Calu3 (cell line): ENCODE results near the gene ELOVL1. TPM values are rescaled to one million over a fixed set of nuclear protein-coding genes. Genes with fewer than 3 reads are reported as not detected.

Source experiments
- BruUV-seq: library from RNA; stranded (reverse); fragments of 400-500 nt; replicated peaks from 2 replicates; lab custom pipeline; 2021; lab: Mats Ljungman, UMichigan
- CTCF ChIA-PET: fragments of 300-600 bp; sonication (Branson Sonifier 250); formaldehyde crosslinking; loops from one replicate; lab custom pipeline; 2022; ENCODE audit warnings: antibody characterized with exemption; lab: Charles Lee
- DNase-seq: peaks from one replicate; pipeline ENCODE4 v3.0.0; 2022
- H3K27ac Mint-ChIP-seq: one replicate; pipeline ENCODE4 v1.8.0; 2022; ENCODE audit warnings: mixed read lengths; ENCODE audit not compliant: unreplicated experiment
- H3K27me3 Mint-ChIP-seq: one replicate; pipeline ENCODE4 v1.8.0; 2022; ENCODE audit warnings: mixed read lengths; ENCODE audit not compliant: unreplicated experiment
- H3K36me3 Mint-ChIP-seq: one replicate; pipeline ENCODE4 v1.8.0; 2022; ENCODE audit warnings: mild to moderate bottlenecking, moderate library complexity, mixed read lengths; ENCODE audit not compliant: insufficient read depth, unreplicated experiment
- H3K4me1 Mint-ChIP-seq: one replicate; pipeline ENCODE4 v1.8.0; 2022; ENCODE audit warnings: mild to moderate bottlenecking, low read depth, mixed read lengths; ENCODE audit not compliant: unreplicated experiment
- H3K4me3 Mint-ChIP-seq: one replicate; pipeline ENCODE4 v1.8.0; 2022; ENCODE audit warnings: mild to moderate bottlenecking, low read depth, moderate library complexity, mixed read lengths; ENCODE audit not compliant: unreplicated experiment
- H3K9me3 Mint-ChIP-seq: one replicate; pipeline ENCODE4 v1.8.0; 2022; ENCODE audit warnings: low read depth, mixed read lengths; ENCODE audit not compliant: unreplicated experiment
- CTCF ChIP-seq: fragments of 200-600 bp; IDR thresholded peaks from one replicate; pipeline ENCODE4 v1.8.0; 2022; ENCODE audit warnings: antibody characterized with exemption; ENCODE audit not compliant: unreplicated experiment
- intact Hi-C: fragments of 100-400 bp; cut with micrococcal nuclease; formaldehyde crosslinking; loops from one replicate; pipeline ENCODE4 v1.10.0; 2022; ENCODE audit not compliant: unreplicated experiment
- microRNA-seq: library from miRNA; unstranded; fragments of <30 nt; microRNA quantifications from one replicate; pipeline ENCODE4 v1.2.0, GENCODE V29; 2022
- total RNA-seq: library from RNA; stranded (reverse); gene quantifications from 2 replicates; pipeline ENCODE4 v1.2.3, GENCODE V29; 2022

Gene ELOVL1
- total RNA-seq, 1 experiment from 2014 or later, result 107 TPM

GRCh38 chr1:43313771-43314170, 54.0 kb downstream of the ELOVL1 start:
- Mint-ChIP-seq H3K4me1 (no peaks in the 10 kb centered on the region), H3K27ac (no peak overlapping the region), H3K27me3 (peaks cover 34% of the 10 kb centered on the region), H3K36me3 (peaks cover 5% of the 10 kb centered on the region), H3K4me3 (no peak overlapping the region), H3K9me3 (no peaks in the 10 kb centered on the region)
- no TSS peak for BruUV-seq
- DNase-seq, result no peak
- intact Hi-C loops, result no loop called here
- TF ChIP-seq CTCF, result no peak
- CTCF ChIA-PET, result no interaction called here

Small RNA genes within 50 kb of the gene (microRNA-seq; reads per million reads assigned to microRNA genes)
- 2.8 reads per million for gene MIR6734

Other genes starting within 250 kb of the ELOVL1 start
- gene EBNA1BP2, start 195.7 kb downstream of the ELOVL1 start, total RNA-seq, result 128 and 132 TPM in 2 replicates
- gene CFAP57, start 195.7 kb downstream of the ELOVL1 start, total RNA-seq, result 0.26 and 0.56 TPM in 2 replicates
- gene TMEM125, start 98.0 kb downstream of the ELOVL1 start, total RNA-seq, result 20.7 and 24.4 TPM in 2 replicates
- gene C1orf210, start 82.4 kb downstream of the ELOVL1 start, total RNA-seq, result 16.8 and 19.9 TPM in 2 replicates
- not detected in 2 replicates for gene TIE1, start 67.0 kb downstream of the ELOVL1 start, total RNA-seq
- 0.52 and 0.73 TPM in 2 replicates for gene MPL, start 30.2 kb downstream of the ELOVL1 start, total RNA-seq
- gene CDC20, start 9.0 kb downstream of the ELOVL1 start, total RNA-seq, result 128 and 134 TPM in 2 replicates
- 31.1 and 32.8 TPM in 2 replicates for gene MED8, start 21.8 kb upstream of the ELOVL1 start, total RNA-seq
- 77.3 and 78.7 TPM in 2 replicates for gene SZT2, start 21.9 kb upstream of the ELOVL1 start, total RNA-seq
- 44.4 and 67.4 TPM in 2 replicates for gene HYI, start 85.9 kb upstream of the ELOVL1 start, total RNA-seq
- 240 and 318 TPM in 2 replicates for gene PTPRF, start 162.9 kb upstream of the ELOVL1 start, total RNA-seq